ENCODE results near the gene TAS2R7.

TAS2R7 gene, protein sequence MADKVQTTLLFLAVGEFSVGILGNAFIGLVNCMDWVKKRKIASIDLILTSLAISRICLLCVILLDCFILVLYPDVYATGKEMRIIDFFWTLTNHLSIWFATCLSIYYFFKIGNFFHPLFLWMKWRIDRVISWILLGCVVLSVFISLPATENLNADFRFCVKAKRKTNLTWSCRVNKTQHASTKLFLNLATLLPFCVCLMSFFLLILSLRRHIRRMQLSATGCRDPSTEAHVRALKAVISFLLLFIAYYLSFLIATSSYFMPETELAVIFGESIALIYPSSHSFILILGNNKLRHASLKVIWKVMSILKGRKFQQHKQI

DNA sequence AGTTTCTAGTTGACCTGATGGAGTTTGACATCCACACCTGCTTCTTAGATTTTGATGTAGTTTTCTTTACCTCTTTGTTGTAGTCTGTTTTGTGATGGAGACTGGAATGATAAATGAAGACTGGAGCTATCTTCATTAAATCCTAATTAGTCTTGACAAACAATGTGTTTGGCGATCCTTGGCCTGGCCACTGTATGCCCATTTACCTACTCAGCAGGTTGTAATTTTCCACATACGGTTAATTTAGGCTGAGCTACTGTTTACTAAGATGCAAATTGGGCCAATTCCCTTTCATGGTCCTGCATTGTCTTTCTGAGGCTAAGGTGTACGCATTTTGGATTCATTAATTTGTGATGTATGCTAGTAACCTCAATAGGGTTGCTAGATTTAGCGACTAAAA, at the start of gene TAS2R7:
TAS2R7 (minus strand) TSS at position 41 of the 400 bp plus-strand sequence. CDS start 57 bp downstream, outside the sequence.
- no peak within 1 kb of the TSS for H3K4me3 ChIP-seq
- DNase-seq (ENCODE audit: low read depth, low spot score): no peak

DNA sequence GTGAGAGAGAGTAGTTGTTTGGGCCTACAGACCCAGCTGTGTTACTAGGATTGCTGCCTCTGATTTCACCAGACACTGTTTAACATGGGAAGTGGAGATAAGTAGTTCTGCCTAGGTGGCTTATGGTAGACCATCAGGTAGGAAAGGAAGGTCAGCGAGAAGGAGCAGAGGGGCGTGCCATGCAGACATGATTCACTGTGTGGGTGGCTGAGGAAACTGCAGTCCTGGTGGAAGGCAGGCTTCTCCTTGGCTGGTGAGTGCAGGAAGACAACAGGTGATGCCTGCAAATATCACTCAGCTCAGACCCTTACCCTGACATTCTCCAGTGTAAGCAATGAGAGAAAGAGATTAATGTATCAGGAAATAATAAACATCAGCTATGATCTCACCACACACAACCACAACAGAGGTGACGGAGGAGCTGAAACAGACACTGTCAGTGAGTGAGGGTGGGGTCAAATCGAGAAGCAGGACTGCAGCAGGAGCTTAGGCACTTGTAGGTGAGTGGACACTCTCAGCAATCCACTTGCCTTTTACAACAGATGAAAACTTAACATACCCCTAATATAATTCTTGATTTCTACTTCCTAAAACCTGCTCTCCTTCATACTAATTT, 48.9 kb upstream of the TAS2R7 start:
- no peak for DNase-seq (ENCODE audit: low read depth, low spot score)
- Histone ChIP-seq H3K36me3 (ENCODE audit: insufficient read depth, low read length) (no peaks in the 10 kb centered on the region), H3K27ac (no peak overlapping the region), H3K9me3 (ENCODE audit: low read depth, low read length) (no peaks in the 10 kb centered on the region), H3K4me3 (no peak overlapping the region), H3K9ac (ENCODE audit: insufficient read length) (no peak overlapping the region)
- TF ChIP-seq POLR2AphosphoS5 (IDR thresholded peaks at IDR 0.05; ENCODE audit: borderline replicate concordance, low read depth, low read length) (no peak), FOXP2 (optimal IDR thresholded peaks at IDR 0.05; ENCODE audit: control extremely low read depth, extremely low read length, insufficient read depth) (no peak), EZH2 (IDR thresholded peaks at IDR 0.05) (no peak)

More for the DNA sequence above, at the start of gene TAS2R7:
- Histone ChIP-seq H3K9ac (ENCODE audit: insufficient read length) (no peak within 1 kb of the TSS), H3K9me3 (ENCODE audit: low read depth, low read length) (no peaks in the 10 kb centered on the region), H3K27ac (no peak within 1 kb of the TSS), H3K36me3 (ENCODE audit: insufficient read depth, low read length) (no peaks in the 10 kb centered on the region)
- TF ChIP-seq FOXP2 (optimal IDR thresholded peaks at IDR 0.05; ENCODE audit: control extremely low read depth, extremely low read length, insufficient read depth) (no peak), EZH2 (IDR thresholded peaks at IDR 0.05) (no peak), POLR2AphosphoS5 (IDR thresholded peaks at IDR 0.05; ENCODE audit: borderline replicate concordance, low read depth, low read length) (no peak)

DNA sequence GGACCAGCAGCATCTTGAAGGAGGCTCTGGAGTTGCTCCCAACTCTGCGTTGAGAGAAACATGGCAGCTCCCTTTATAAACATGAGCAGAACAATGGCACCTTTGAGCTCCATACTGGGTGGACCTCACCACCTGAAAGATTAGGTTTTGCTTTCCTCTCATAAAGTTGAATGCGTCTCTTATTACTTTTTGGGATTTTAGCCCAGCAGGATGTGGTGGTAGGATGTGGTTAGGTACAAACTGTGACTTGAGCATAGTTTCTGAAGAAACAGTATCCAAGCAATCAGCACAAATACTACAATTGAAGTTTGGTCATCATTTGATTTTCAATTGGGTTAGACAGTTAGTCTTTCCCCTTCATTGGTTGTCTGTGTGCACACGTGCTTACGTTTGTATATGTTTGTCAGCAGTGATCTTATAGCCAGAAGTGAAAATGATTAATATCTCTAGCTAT, 47.0 kb upstream of the TAS2R7 start, which contains the start of gene PRR4:
PRR4 (minus strand) TSS at position 51 of the 454 bp plus-strand sequence; CDS start at position 13, 38 bp downstream.
- H3K9me3 ChIP-seq (ENCODE audit: low read depth, low read length): no peaks in the 10 kb centered on the region
- no peaks in the 10 kb centered on the region for H3K36me3 ChIP-seq (ENCODE audit: insufficient read depth, low read length)
- no peak for TF ChIP-seq POLR2AphosphoS5 (IDR thresholded peaks at IDR 0.05; ENCODE audit: borderline replicate concordance, low read depth, low read length)
- TF ChIP-seq EZH2 (IDR thresholded peaks at IDR 0.05): no peak
- TF ChIP-seq FOXP2 (optimal IDR thresholded peaks at IDR 0.05; ENCODE audit: control extremely low read depth, extremely low read length, insufficient read depth): no peak
- H3K9ac ChIP-seq (ENCODE audit: insufficient read length): no peak within 1 kb of the TSS
- no peak for DNase-seq (ENCODE audit: low read depth, low spot score)
- no peak within 1 kb of the TSS for H3K4me3 ChIP-seq
- H3K27ac ChIP-seq: no peak within 1 kb of the TSS

GRCh38 chr12:10847744-10848143, 45.3 kb upstream of the TAS2R7 start:
- Histone ChIP-seq H3K4me3 (no peak overlapping the region), H3K9ac (ENCODE audit: insufficient read length) (no peak overlapping the region), H3K9me3 (ENCODE audit: low read depth, low read length) (no peaks in the 10 kb centered on the region), H3K27ac (no peak overlapping the region), H3K36me3 (ENCODE audit: insufficient read depth, low read length) (no peaks in the 10 kb centered on the region)
- TF ChIP-seq EZH2 (IDR thresholded peaks at IDR 0.05) (no peak), FOXP2 (optimal IDR thresholded peaks at IDR 0.05; ENCODE audit: control extremely low read depth, extremely low read length, insufficient read depth) (no peak), POLR2AphosphoS5 (IDR thresholded peaks at IDR 0.05; ENCODE audit: borderline replicate concordance, low read depth, low read length) (no peak)
- DNase-seq (ENCODE audit: low read depth, low spot score): no peak

DNA sequence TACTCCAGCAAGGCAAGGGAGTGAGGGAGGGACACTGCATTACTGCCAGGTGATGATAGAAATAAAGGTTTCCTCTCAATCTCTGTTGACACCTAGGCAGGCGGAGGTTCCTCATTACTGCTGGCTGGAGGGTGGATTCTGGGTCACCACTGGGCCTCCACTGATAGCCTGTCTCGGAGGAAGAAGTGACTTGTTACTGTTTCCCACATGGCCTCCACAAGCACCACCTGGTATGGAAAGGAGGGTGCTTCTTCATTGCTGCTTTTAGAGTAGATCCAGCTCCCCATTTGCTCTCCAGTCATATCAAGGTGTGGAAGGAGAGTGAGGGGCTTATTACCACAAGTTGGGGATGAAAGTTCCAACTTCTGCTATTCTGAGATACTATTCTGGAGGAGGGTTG, 40.4 kb upstream of the TAS2R7 start:
- no peak for TF ChIP-seq FOXP2 (optimal IDR thresholded peaks at IDR 0.05; ENCODE audit: control extremely low read depth, extremely low read length, insufficient read depth)
- no peak for TF ChIP-seq EZH2 (IDR thresholded peaks at IDR 0.05)
- TF ChIP-seq POLR2AphosphoS5 (IDR thresholded peaks at IDR 0.05; ENCODE audit: borderline replicate concordance, low read depth, low read length): no peak
- Histone ChIP-seq H3K27ac (no peak overlapping the region), H3K4me3 (no peak overlapping the region), H3K9me3 (ENCODE audit: low read depth, low read length) (no peaks in the 10 kb centered on the region), H3K36me3 (ENCODE audit: insufficient read depth, low read length) (no peaks in the 10 kb centered on the region), H3K9ac (ENCODE audit: insufficient read length) (no peak overlapping the region)
- no peak for DNase-seq (ENCODE audit: low read depth, low spot score)

DNA sequence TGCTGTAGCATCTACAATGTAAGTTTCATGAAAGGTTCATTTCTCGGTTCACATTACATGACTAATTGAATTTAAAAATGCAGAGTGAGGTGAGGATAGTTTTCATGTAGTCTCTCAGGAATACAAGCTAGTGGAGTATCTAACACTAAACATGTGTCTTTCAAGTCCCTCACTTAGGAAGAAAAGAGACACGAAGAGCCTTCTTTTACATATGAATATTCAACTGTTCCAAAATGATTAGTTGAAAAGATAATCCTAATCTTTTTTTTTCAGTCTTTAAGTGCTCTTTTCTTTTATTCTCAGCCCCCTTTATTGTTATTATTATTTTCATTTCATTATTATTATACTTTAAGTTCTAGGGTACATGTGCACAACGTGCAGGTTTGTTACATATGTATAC, 36.0 kb upstream of the TAS2R7 start:
- Histone ChIP-seq H3K27ac (no peak overlapping the region), H3K9me3 (ENCODE audit: low read depth, low read length) (no peaks in the 10 kb centered on the region), H3K9ac (ENCODE audit: insufficient read length) (no peak overlapping the region), H3K4me3 (no peak overlapping the region), H3K36me3 (ENCODE audit: insufficient read depth, low read length) (no peaks in the 10 kb centered on the region)
- no peak for DNase-seq (ENCODE audit: low read depth, low spot score)
- TF ChIP-seq FOXP2 (optimal IDR thresholded peaks at IDR 0.05; ENCODE audit: control extremely low read depth, extremely low read length, insufficient read depth): no peak
- TF ChIP-seq EZH2 (IDR thresholded peaks at IDR 0.05): no peak
- TF ChIP-seq POLR2AphosphoS5 (IDR thresholded peaks at IDR 0.05; ENCODE audit: borderline replicate concordance, low read depth, low read length): no peak

DNA sequence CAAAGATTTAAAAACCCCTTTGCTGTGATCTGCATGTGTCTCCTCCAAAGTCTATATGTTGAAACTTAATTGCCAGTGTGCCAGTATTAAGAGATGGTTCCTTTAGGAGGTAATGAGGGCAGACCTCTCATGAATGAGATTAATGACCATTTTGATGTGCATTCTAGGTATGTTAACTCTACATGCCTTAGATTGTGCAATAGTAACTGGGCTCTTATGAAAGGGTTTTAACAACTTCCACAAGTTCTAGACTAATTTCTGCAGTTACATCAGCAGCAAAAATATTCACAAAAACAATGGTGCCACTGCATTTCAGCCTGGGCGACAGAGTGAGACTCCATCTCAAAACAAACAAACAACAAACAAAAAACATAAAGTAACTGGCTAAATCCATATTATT, 27.6 kb upstream of the TAS2R7 start:
- no peak for TF ChIP-seq FOXP2 (optimal IDR thresholded peaks at IDR 0.05; ENCODE audit: control extremely low read depth, extremely low read length, insufficient read depth)
- TF ChIP-seq POLR2AphosphoS5 (IDR thresholded peaks at IDR 0.05; ENCODE audit: borderline replicate concordance, low read depth, low read length): no peak
- TF ChIP-seq EZH2 (IDR thresholded peaks at IDR 0.05): no peak
- no peaks in the 10 kb centered on the region for H3K9me3 ChIP-seq (ENCODE audit: low read depth, low read length)
- DNase-seq (ENCODE audit: low read depth, low spot score): no peak
- no peaks in the 10 kb centered on the region for H3K36me3 ChIP-seq (ENCODE audit: insufficient read depth, low read length)
- H3K4me3 ChIP-seq: no peak overlapping the region
- no peak overlapping the region for H3K9ac ChIP-seq (ENCODE audit: insufficient read length)
- no peak overlapping the region for H3K27ac ChIP-seq

GRCh38 chr12:10826258-10826657, 23.8 kb upstream of the TAS2R7 start, which contains the start of gene TAS2R10:
TSS of gene TAS2R10 (minus strand) at chr12:10826358. CDS start at chr12:10826269, 89 bp downstream.
- Histone ChIP-seq H3K36me3 (ENCODE audit: insufficient read depth, low read length) (no peaks in the 10 kb centered on the region), H3K4me3 (no peak within 1 kb of the TSS), H3K9me3 (ENCODE audit: low read depth, low read length) (no peaks in the 10 kb centered on the region), H3K27ac (no peak within 1 kb of the TSS), H3K9ac (ENCODE audit: insufficient read length) (no peak within 1 kb of the TSS)
- no peak for DNase-seq (ENCODE audit: low read depth, low spot score)
- TF ChIP-seq FOXP2 (optimal IDR thresholded peaks at IDR 0.05; ENCODE audit: control extremely low read depth, extremely low read length, insufficient read depth) (no peak), POLR2AphosphoS5 (IDR thresholded peaks at IDR 0.05; ENCODE audit: borderline replicate concordance, low read depth, low read length) (no peak)
